Esophagus muscularis mucosa (tissue), 4 donors: Measurements from ENCODE around the gene PPDPF.

ENCODE experiments used
- CTCF ChIP-seq, 3 experiments: fragments of 200-600 bp in 2 of 3; fragments of 450-650 bp in 1 of 3; sonication (generic) in 2 of 3; IDR thresholded peaks; one replicate each; pipeline ENCODE4 v1.5.1; 2017 to 2019; ENCODE audit warnings: antibody characterized with exemption in 3 of 3, mild to moderate bottlenecking in 2 of 3, moderate library complexity in 1 of 3
- EP300 ChIP-seq: sonication (generic); formaldehyde crosslinking; IDR thresholded peaks from one replicate; pipeline ENCODE4 v1.6.1; 2017; ENCODE audit warnings: antibody characterized with exemption
- POLR2A ChIP-seq: fragments of 450-650 bp; IDR thresholded peaks from one replicate; pipeline ENCODE4 v1.6.1; 2017; ENCODE audit warnings: antibody characterized with exemption, moderate library complexity, mild to moderate bottlenecking, low read depth
- POLR2AphosphoS5 ChIP-seq, 2 donors: sonication (generic); formaldehyde crosslinking; IDR thresholded peaks; one replicate each; pipeline ENCODE4 v1.6.1; 2017; ENCODE audit warnings: antibody characterized with exemption in 2 of 2

- no peak for TF ChIP-seq POLR2A
- TF ChIP-seq POLR2AphosphoS5 (IDR thresholded peaks at IDR 0.05): no peak
- TF ChIP-seq CTCF (IDR thresholded peaks at IDR 0.05): no peak
- TF ChIP-seq EP300: no peak
These were observed 20.0 kb downstream of the PPDPF start for GRCh38 chr20:63540417-63541186.
